K562 (cell line): ENCODE results near the gene HSPA1B. TPM values are rescaled to one million over a fixed set of nuclear protein-coding genes. Genes with fewer than 3 reads are reported as not detected.
A peak's percentile ranks its signal among the peaks of the same experiment; 100 is the strongest.

Source experiments
- ATF1 ChIP-seq, 2 experiments: fragments of 450-650 bp in 1 of 2; IDR thresholded peaks; 2 replicates each; pipeline ENCODE4 v1.6.1; 2016; ENCODE audit warnings: missing compliant biosample characterization in 1 of 2, missing genetic modification characterization in 1 of 2
- CLOCK ChIP-seq: fragments of 250-450 bp; sonication (Bioruptor Pico); IDR thresholded peaks from 2 replicates; pipeline ENCODE4 v1.4.0; 2020; ENCODE audit warnings: mild to moderate bottlenecking, moderate library complexity, borderline replicate concordance
- ERF ChIP-seq: fragments of 450-650 bp; formaldehyde crosslinking; IDR thresholded peaks from 2 replicates; pipeline ENCODE4 v1.4.0; 2020; ENCODE audit warnings: mild to moderate bottlenecking, mixed read lengths
- ETV6 ChIP-seq, 3 experiments: fragments of 150-350 bp in 1 of 3; sonication (generic) in 1 of 3; formaldehyde crosslinking in 1 of 3; IDR thresholded peaks; 2 replicates each; pipeline versions ENCODE4 v1.6.1 to v1.8.0; 2014 to 2022; ENCODE audit warnings: borderline replicate concordance in 2 of 3, low read depth in 2 of 3, antibody characterized with exemption in 1 of 3, low read length in 1 of 3, mild to moderate bottlenecking in 1 of 3, missing genetic modification reagents in 1 of 3
- GABPB1 ChIP-seq: sonication (generic); formaldehyde crosslinking; IDR thresholded peaks from 2 replicates; pipeline ENCODE4 v1.8.0; 2022; ENCODE audit warnings: mild to moderate bottlenecking, missing genetic modification reagents
- GTF2F1 ChIP-seq: IDR thresholded peaks from 2 replicates; pipeline ENCODE4 v1.6.1; 2011; ENCODE audit warnings: low read depth, low read length, improper control_type of control experiment
- HMG20A ChIP-seq: fragments of 450-650 bp; formaldehyde crosslinking; conservative IDR thresholded peaks from 2 replicates; pipeline ENCODE4 v1.4.0; 2020; ENCODE audit warnings: mild to moderate bottlenecking, mixed read lengths
- KAT7 ChIP-seq: sonication (generic); formaldehyde crosslinking; IDR thresholded peaks from 2 replicates; pipeline ENCODE4 v1.8.0; 2022; ENCODE audit warnings: missing genetic modification reagents, mild to moderate bottlenecking, borderline replicate concordance
- MTA3 ChIP-seq: fragments of 450-650 bp; formaldehyde crosslinking; IDR thresholded peaks from 2 replicates; pipeline ENCODE4 v1.6.1; 2017; ENCODE audit warnings: mild to moderate bottlenecking, borderline replicate concordance
- NFE2 ChIP-seq: IDR thresholded peaks from 2 replicates; pipeline ENCODE4 v1.6.1; 2014; ENCODE audit warnings: antibody characterized with exemption, low read depth
- RB1 ChIP-seq: fragments of 450-650 bp; IDR thresholded peaks from 2 replicates; pipeline ENCODE4 v1.6.1; 2017; ENCODE audit warnings: low read depth, mild to moderate bottlenecking
- RBBP5 ChIP-seq: fragments of 200-600 bp; sonication (generic); IDR thresholded peaks from 2 replicates; pipeline ENCODE4 v1.6.1; 2012; ENCODE audit warnings: borderline replicate concordance, mild to moderate bottlenecking, low read length, control low read depth, inconsistent platforms; ENCODE audit not compliant: insufficient read depth, poor library complexity, severe bottlenecking
- RBM34 ChIP-seq: fragments of 200-400 bp; formaldehyde crosslinking; IDR thresholded peaks from 2 replicates; pipeline ENCODE4 v1.6.1; 2018; ENCODE audit warnings: low read length, borderline replicate concordance; ENCODE audit not compliant: insufficient read depth
- ZBTB8A ChIP-seq: fragments of 450-650 bp; IDR thresholded peaks from 2 replicates; pipeline ENCODE4 v1.6.1; 2018; ENCODE audit warnings: mild to moderate bottlenecking, moderate library complexity; ENCODE audit not compliant: partially characterized antibody
- ZNF436 ChIP-seq: fragments of 250-450, 450-650 bp; sonication (Bioruptor Pico); formaldehyde crosslinking; IDR thresholded peaks from 2 replicates; pipeline ENCODE4 v1.7.0; 2020; ENCODE audit warnings: mild to moderate bottlenecking
- ZNF75A ChIP-seq: fragments of 450-650 bp; formaldehyde crosslinking; IDR thresholded peaks from 2 replicates; pipeline ENCODE4 v1.4.0; 2020; ENCODE audit warnings: mild to moderate bottlenecking
- ZNF778 ChIP-seq: fragments of 450-650 bp; formaldehyde crosslinking; IDR thresholded peaks from 2 replicates; pipeline ENCODE4 v1.4.0; 2020; ENCODE audit warnings: mild to moderate bottlenecking, moderate library complexity
- ZSCAN32 ChIP-seq: fragments of 450-650 bp; formaldehyde crosslinking; IDR thresholded peaks from 2 replicates; pipeline ENCODE4 v1.4.0; 2020; ENCODE audit warnings: mild to moderate bottlenecking, moderate library complexity
- polyA plus RNA-seq, 8 experiments: library from polyadenylated mRNA; depleted of rRNA in 4 of 8; stranded (reverse) in 5 of 8; unstranded in 3 of 8; fragments of >200 nt; fragmentation: Nextera tagmentation in 2 of 8; fragmentation: Illumina TruSeq in 1 of 8; extraction: Ambion mirVana in 2 of 8; extraction: Trizol in 1 of 8; gene quantifications; 2 replicates each; pipeline versions ENCODE4 v1.2.1 to v1.2.3, GENCODE V29; 2011 to 2014; ENCODE audit warnings: inconsistent platforms in 1 of 8, missing spikeins in 1 of 8
- total RNA-seq, 7 experiments: library from RNA; depleted of rRNA in 6 of 7; stranded (reverse); fragments of >200 nt in 6 of 7; fragmentation: Illumina TruSeq in 2 of 7; extraction: Trizol in 2 of 7; gene quantifications; 2 replicates each; pipeline versions ENCODE4 v1.2.1 to v1.2.3, GENCODE V29; 2011 to 2021; ENCODE audit warnings: low replicate concordance in 1 of 7
- TF ChIP-seq, protein P1 (sequence below): fragments of 450-650 bp; IDR thresholded peaks from 2 replicates; pipeline ENCODE4 v1.6.1; 2014; ENCODE audit warnings: low read depth, mild to moderate bottlenecking, moderate library complexity, borderline replicate concordance
- TF ChIP-seq, protein P2 (sequence below), 3 experiments: fragments of 200-800 bp in 1 of 3; sonication (Bioruptor generic) in 1 of 3; sonication (generic) in 1 of 3; formaldehyde crosslinking in 1 of 3; IDR thresholded peaks; 2 replicates each; pipeline versions ENCODE4 v1.6.1 to v1.8.0; 2016 to 2022; ENCODE audit warnings: mild to moderate bottlenecking in 2 of 3, missing compliant biosample characterization in 2 of 3, missing genetic modification characterization in 2 of 3, missing genetic modification reagents in 1 of 3

The HSPA1B gene
- total and polyA plus RNA-seq, 9 of the 15 experiments (the other 6 are each of a cell fraction or from before 2014, with no cell fraction given): 0.27 to 227 (median 51.2) TPM

DNA sequence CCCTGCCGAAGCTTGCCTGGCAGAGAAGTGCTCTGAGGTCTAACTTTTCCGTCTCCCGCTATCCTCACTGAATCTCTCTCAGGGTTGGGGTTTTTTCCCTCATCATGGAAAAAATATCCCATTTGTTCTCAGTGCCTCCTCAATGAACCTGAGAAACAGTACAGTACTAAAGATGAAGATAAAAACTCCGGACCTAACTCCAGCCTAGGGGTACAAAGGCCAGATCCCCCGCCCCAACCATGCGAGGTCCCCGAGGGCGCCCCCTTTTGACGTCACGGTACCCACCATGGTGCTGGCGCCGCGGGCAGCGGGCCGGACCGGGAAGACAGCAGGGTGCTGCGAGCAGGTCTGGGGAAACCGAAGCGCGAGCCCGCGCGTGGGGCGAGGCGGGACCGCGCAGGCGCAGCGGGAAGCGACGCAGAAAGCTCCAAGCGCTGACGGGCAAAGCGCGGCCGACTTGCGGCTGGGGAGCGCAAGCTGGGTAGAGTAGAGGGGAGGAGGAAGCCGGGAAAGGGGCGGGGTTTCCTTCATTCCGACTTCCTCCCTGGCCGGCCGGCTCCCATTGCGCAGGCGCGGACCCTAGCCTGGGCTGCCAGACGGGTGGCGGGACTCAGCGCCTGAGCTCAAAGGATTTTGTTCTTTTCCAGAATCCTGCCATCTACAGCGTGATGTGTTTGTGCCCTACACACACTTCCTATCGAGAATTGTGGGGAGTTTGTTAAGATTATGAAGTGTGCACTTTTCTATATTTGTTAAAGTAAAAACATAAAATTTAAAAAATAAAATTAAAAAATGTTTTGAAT is 20.9 kb upstream of the HSPA1B start, which contains the start of gene LSM2 (continued):
- TF ChIP-seq ATF1 (CRISPR knock-in tag; IDR thresholded peaks at IDR 0.05): peak; percentile 89
- TF ChIP-seq ATF1 (tag; IDR thresholded peaks at IDR 0.05): peak; percentile 99
- TF ChIP-seq CLOCK (CRISPR knock-in tag): 0 out of 2 replicates have a peak, but pooled peaks have one; percentile 10
- TF ChIP-seq ZNF778 (CRISPR knock-in tag): 0 out of 2 replicates have a peak, but pooled peaks have one; percentile 33
- peak; percentile 50; the same call in 1 of the 2 replicates for TF ChIP-seq ZSCAN32 (CRISPR knock-in tag)
- peak; percentile 97; the same call in 1 of the 2 replicates for TF ChIP-seq KAT7 (CRISPR knock-in tag)
- peak; percentile 97 for TF ChIP-seq MTA3
- peak; percentile 99 for TF ChIP-seq RBBP5
- peak; percentile 29; the same call in 1 of the 2 replicates for TF ChIP-seq ZNF436
- TF ChIP-seq HMG20A (CRISPR knock-in tag): peak; percentile 70; the same call in 1 of the 2 replicates
- TF ChIP-seq GABPB1 (CRISPR knock-in tag): peak; percentile 83; the same call in 1 of the 2 replicates
- peak; percentile 85; the same call in 1 of the 2 replicates for TF ChIP-seq RBM34
- peak; percentile 10; the same call in 1 of the 2 replicates for TF ChIP-seq ERF
- TF ChIP-seq, protein P1, sequence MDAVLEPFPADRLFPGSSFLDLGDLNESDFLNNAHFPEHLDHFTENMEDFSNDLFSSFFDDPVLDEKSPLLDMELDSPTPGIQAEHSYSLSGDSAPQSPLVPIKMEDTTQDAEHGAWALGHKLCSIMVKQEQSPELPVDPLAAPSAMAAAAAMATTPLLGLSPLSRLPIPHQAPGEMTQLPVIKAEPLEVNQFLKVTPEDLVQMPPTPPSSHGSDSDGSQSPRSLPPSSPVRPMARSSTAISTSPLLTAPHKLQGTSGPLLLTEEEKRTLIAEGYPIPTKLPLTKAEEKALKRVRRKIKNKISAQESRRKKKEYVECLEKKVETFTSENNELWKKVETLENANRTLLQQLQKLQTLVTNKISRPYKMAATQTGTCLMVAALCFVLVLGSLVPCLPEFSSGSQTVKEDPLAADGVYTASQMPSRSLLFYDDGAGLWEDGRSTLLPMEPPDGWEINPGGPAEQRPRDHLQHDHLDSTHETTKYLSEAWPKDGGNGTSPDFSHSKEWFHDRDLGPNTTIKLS: peak; percentile 79
- peak; percentile 84; the same call in 1 of the 2 replicates for TF ChIP-seq GTF2F1
- TF ChIP-seq NFE2: peak; percentile 35; the same call in 1 of the 2 replicates
- 0 out of 2 replicates have a peak, but pooled peaks have one; percentile 10 for TF ChIP-seq ZNF75A
- TF ChIP-seq ETV6 (IDR thresholded peaks at IDR 0.05; ENCODE audit: borderline replicate concordance in 1 of 2, low read depth in 2 of 2, low read length in 1 of 2): peak in 1 of 2 experiments; percentile 5; a peak in 1 of 4 replicates
- peak; percentile 74; the same call in 1 of the 2 replicates for TF ChIP-seq ETV6 (CRISPR knock-in tag; IDR thresholded peaks at IDR 0.05; ENCODE audit: borderline replicate concordance)
- TF ChIP-seq, protein P2, sequence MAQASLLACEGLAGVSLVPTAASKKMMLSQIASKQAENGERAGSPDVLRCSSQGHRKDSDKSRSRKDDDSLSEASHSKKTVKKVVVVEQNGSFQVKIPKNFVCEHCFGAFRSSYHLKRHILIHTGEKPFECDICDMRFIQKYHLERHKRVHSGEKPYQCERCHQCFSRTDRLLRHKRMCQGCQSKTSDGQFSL (CRISPR knock-in tag; IDR thresholded peaks at IDR 0.05): 0 out of 2 replicates have a peak, but pooled peaks have one; percentile 61
- TF ChIP-seq, protein P2 (tag; IDR thresholded peaks at IDR 0.05): no peak
- peak; percentile 99 for TF ChIP-seq RB1
- TF ChIP-seq ZBTB8A: no peak
